Motor neuron (in vitro differentiated cells): ENCODE data around the gene AGAP6. TPM values are rescaled to one million over a fixed set of nuclear protein-coding genes. Genes with fewer than 3 reads are reported as not detected.
"Not testable (repeated sequence)": the region's sequence is repeated elsewhere in the genome, so short reads cannot be mapped to it uniquely, and the experiment has no call there.

Experiments used
- ATAC-seq, 8 experiments: fragments of 200-7000 bp; cut with Tn5 transposase; replicated peaks in 6 of 8; 2 replicates each; pipeline ENCODE4 v1.8.0; 2021; ENCODE audit warnings: mild to moderate bottlenecking in 8 of 8, moderate library complexity in 8 of 8
- H3K27ac ChIP-seq, 2 donors: fragments of 250-450 bp; sonication (Bioruptor Pico); 2 replicates each; pipeline ENCODE4 v1.9.0; 2021; ENCODE audit warnings: antibody characterized with exemption in 2 of 2, mild to moderate bottlenecking in 2 of 2, moderate library complexity in 1 of 2
- H3K4me1 ChIP-seq, 2 donors: fragments of 250-450 bp; sonication (Bioruptor Pico); replicated peaks in 1 of 2; 2 replicates each; pipeline ENCODE4 v1.6.1; 2021; ENCODE audit warnings: antibody characterized with exemption in 2 of 2, mild to moderate bottlenecking in 2 of 2, moderate library complexity in 1 of 2
- H3K4me3 ChIP-seq, 5 donors: fragments of 250-450 bp; sonication (Bioruptor Pico); 2 replicates each; pipeline ENCODE4 v1.9.0; 2021; ENCODE audit warnings: antibody characterized with exemption in 5 of 5, mild to moderate bottlenecking in 5 of 5, moderate library complexity in 4 of 5
- WGBS, 10 experiments: fragments of 450-650 bp; shearing (Covaris generic); methylation state at CpG; one replicate each; pipeline ENCODE4 v1.0.0; 2022; 5-methylcytosine and 5-hydroxymethylcytosine counted together
- in situ Hi-C, 9 experiments: fragments of 400-800 bp; cut with MboI; loops; one replicate each; pipeline ENCODE4 v1.15.0; 2021; ENCODE audit warnings: low sequenced_read_pairs in 9 of 9, low pct_unique_long_range_greater_than_20kb in 2 of 9; ENCODE audit not compliant: unreplicated experiment in 9 of 9
- total RNA-seq, 8 experiments: library from RNA; unstranded; fragments of 300-600 nt; gene quantifications; 2 replicates each; pipeline versions ENCODE4 v1.2.3 to v1.2.4, GENCODE V29; 2022

The AGAP6 gene
- total RNA-seq, 8 experiments from 2014 or later = 6.6 to 26.8 (median 10.1) TPM

DNA sequence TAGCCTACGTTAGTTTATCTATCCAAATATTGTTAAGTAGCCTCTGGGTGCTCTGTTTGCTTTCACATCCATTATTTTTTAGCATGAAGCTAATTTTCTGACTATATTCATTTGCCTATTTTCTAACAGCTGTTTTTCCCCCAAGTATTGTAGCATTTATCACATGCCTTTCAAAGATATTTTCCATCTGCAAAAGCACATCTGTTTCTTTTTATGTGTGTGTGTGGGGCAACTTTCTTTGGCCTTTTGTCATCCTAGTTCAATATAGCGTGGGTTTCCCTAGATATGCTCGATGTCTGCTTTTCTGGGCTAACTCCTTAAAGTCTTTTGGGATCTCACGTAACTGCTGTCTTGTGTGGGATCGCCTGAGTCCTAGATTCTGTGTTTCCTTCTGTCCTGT is 7.1 kb downstream of the AGAP6 start:
- H3K4me3 ChIP-seq, in situ Hi-C loops, ATAC-seq, H3K4me1 ChIP-seq, H3K27ac ChIP-seq: not testable (repeated sequence)
- WGBS, 10 experiments = no CpG with 5 or more reads among the region's 5 CpGs

DNA sequence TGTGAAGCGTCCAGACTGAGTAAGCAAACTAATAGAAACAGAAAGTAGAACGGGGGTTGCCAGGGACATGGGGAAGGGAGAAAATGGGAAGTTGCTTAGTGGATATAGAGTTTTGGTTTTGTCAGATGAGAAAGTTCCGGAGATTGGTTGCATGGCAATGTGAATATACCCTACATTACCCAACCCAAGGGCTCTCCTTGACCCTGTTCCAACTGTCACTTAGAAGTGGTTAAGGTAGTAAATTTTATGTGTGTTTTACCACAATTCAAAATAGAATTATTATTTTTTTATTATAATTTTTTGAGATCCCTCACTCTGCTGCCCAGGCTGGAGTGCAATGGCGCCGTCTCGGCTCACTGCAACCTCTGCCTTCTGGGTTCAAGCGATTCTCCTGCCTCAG is 25.8 kb downstream of the AGAP6 start:
- H3K27ac ChIP-seq, H3K4me1 ChIP-seq, H3K4me3 ChIP-seq, in situ Hi-C loops, ATAC-seq: not testable (repeated sequence)
- no CpG with 5 or more reads among the region's 7 CpGs for WGBS, 10 experiments

- H3K4me1 ChIP-seq, in situ Hi-C loops, H3K27ac ChIP-seq, H3K4me3 ChIP-seq, ATAC-seq: not testable (repeated sequence)
- 20 to 100% (median 50%) methylated on average over 1 to 4 of the region's 9 CpGs; no CpG with 5 or more reads in 5 of the 10 experiments for WGBS, 10 experiments
These were observed 27.5 kb downstream of the AGAP6 start for GRCh38 chr10:50015596-50016220.

DNA sequence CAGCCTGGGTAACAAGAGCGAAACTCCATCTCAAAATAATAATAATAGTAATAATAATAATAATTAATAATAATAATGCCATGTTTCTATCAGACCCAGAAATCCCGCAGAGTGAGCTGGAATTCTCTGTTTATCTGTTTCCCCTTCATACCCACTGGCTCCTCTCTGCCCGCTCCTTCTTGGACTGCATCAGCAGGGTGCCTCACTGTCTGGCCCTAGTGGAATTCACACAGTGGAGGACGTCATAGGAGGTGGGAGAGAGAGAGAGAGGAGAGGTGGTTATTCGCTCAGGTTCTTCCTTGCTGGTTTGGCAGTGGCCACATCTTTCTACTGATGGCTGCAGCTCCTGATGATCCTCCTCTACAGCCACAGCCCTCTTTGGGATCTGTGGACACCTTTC is 28.7 kb downstream of the AGAP6 start:
- WGBS, 10 experiments = 50 to 100% (median 88%) methylated on average over 1 to 2 of the region's 5 CpGs; no CpG with 5 or more reads in 6 of the 10 experiments

DNA sequence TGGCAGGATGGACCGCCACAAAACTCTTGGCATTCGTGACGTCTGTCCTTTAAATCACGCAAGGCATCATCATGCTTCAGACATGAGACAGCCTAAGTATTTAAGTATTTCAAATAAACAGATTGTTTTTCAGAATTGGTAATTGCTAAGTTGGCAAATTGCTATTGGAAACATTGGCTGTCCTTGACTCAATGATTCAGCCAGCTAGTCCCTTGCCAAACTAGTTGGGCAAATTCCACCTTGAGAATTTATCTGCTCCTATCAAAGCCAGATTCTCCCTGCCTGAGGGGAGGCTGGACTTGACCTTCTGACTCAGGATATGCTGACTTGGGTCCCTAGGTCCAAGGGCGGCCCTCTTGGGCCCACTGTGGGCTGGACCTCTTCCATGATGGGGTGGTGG is 29.4 kb downstream of the AGAP6 start:
- no CpG with 5 or more reads among the region's 5 CpGs for WGBS, 10 experiments
- in situ Hi-C loops, H3K4me1 ChIP-seq, H3K27ac ChIP-seq, H3K4me3 ChIP-seq, ATAC-seq: not testable (repeated sequence)

More for the DNA sequence above, 28.7 kb downstream of the AGAP6 start:
- H3K4me3 ChIP-seq, H3K27ac ChIP-seq, ATAC-seq, H3K4me1 ChIP-seq, in situ Hi-C loops: not testable (repeated sequence)

DNA sequence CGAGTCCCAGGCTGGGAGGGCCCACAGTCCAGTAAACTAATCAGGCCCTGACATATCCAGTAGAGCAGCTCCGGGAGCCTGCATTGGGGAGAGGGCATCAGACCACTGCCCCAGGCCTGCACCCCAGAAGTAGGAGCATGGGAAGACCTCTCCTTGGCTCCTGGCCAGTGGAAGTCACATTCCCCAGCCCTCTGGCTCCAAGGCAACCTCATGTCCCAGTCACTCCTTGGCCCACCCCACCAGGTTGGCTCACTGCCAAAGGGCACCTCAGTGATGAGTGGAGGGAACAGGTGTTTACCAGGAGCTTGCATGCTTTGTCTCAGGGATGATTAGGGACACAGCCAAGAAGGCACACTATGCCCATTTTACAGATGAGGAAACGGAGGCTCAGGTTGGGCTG is 31.1 kb downstream of the AGAP6 start:
- in situ Hi-C loops, H3K4me3 ChIP-seq, ATAC-seq, H3K27ac ChIP-seq, H3K4me1 ChIP-seq: not testable (repeated sequence)
- 60% methylated on average over 1 of the region's 3 CpGs; no CpG with 5 or more reads in 9 of the 10 experiments for WGBS, 10 experiments

GRCh38 chr10:50020451-50021024 is 32.3 kb downstream of the AGAP6 start:
- H3K4me3 ChIP-seq, H3K27ac ChIP-seq, H3K4me1 ChIP-seq, ATAC-seq, in situ Hi-C loops: not testable (repeated sequence)
- 33 to 96% (median 60%) methylated on average over 1 to 4 of the region's 13 CpGs; no CpG with 5 or more reads in 7 of the 10 experiments for WGBS, 10 experiments

DNA sequence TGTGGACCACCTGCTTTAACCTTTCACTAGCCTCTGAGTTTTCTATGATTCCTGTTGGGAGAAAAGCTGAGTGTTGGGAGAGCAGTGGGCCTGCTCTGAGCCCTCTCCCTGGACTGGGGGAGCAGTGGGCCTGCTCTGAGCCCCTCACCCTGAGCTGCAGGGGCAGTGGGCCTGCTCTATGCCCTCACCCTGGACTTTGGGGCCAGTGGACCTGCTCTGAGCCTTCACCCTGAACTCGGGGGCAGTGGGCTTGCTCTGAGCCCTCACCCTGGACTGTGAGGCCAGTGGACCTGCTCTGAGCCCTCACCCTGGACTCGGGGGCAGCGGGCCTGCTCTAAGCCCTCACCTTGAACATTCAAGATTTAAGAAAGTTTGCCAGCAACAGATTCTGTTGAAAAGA is 33.4 kb downstream of the AGAP6 start:
- Histone ChIP-seq H3K27ac (no peak overlapping the region), H3K4me3 (no peak overlapping the region), H3K4me1 (no peaks in the 10 kb centered on the region)
- ATAC-seq = no peak
- 20 to 72% methylated on average over 1 to 3 of the region's 3 CpGs; no CpG with 5 or more reads in 8 of the 10 experiments for WGBS, 10 experiments
- in situ Hi-C loops = no loop called here

DNA sequence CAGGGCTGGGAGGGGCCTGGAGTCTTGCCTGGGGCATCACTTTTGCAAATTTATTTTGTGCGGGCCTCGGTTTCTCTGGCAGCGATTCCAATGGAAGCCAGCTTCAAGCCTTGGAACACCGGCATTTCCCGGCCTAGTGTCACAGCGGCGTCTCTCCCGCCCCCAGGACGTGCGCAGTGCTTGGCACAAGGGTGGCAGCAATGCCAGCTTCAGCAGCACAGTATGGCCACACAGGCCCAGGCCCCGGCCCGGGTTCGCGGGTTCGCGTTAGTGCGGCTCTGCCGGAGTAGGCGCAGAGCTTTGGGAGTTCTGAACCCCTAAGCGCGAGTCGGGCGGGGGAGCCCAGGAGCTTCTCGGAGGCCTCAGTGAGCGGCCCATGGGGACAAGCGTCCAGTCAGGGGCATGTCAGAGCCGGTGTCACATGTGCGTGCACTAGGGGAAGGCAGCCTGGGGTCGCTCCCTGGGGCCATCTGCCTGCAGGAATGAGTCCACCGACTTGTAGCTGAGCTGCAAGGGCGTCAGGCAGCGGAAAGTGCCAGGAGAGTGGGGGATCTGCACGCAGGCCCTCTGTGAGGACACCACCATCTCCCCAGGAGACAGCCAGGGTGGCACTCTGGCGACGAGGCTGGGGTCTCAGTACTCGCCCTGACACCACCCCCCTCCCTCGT is 36.6 kb downstream of the AGAP6 start:
- H3K4me1 ChIP-seq, in situ Hi-C loops, H3K4me3 ChIP-seq, H3K27ac ChIP-seq: not testable (repeated sequence)
- peak in 2 of 8 experiments; percentile 18 to 30 for ATAC-seq
- WGBS, 10 experiments = 0 to 100% (median 87%) methylated on average over 1 to 16 of the region's 37 CpGs; no CpG with 5 or more reads in 3 of the 10 experiments

GRCh38 chr10:50025627-50026026 is 37.4 kb downstream of the AGAP6 start:
- H3K4me1 ChIP-seq = no peaks in the 10 kb centered on the region
- 84 to 94% (median 89%) methylated on average over 4 to 12 of the region's 14 CpGs; no CpG with 5 or more reads in 6 of the 10 experiments for WGBS, 10 experiments
- in situ Hi-C loops = no loop called here
- no peak overlapping the region for H3K27ac ChIP-seq
- H3K4me3 ChIP-seq = no peak overlapping the region
- ATAC-seq = no peak

GRCh38 chr10:50027195-50027594 is 39.0 kb downstream of the AGAP6 start:
- Histone ChIP-seq H3K27ac (no peak overlapping the region), H3K4me3 (no peak overlapping the region), H3K4me1 (no peaks in the 10 kb centered on the region)
- in situ Hi-C loops = no loop called here
- no peak for ATAC-seq
- 71 to 100% (median 80%) methylated on average over 1 to 9 of the region's 13 CpGs; no CpG with 5 or more reads in 4 of the 10 experiments for WGBS, 10 experiments

- ATAC-seq = peak in 2 of 8 experiments; percentile 57 to 65
- WGBS, 10 experiments = 10 to 77% (median 43%) methylated on average over 1 to 2 of the region's 3 CpGs; no CpG with 5 or more reads in 3 of the 10 experiments
- Histone ChIP-seq H3K4me1 (no peaks in the 10 kb centered on the region), H3K4me3 (no peak overlapping the region), H3K27ac (no peak overlapping the region)
- in situ Hi-C loops = no loop called here
These were observed 45.3 kb downstream of the AGAP6 start for GRCh38 chr10:50033481-50033880.

- in situ Hi-C loops, H3K4me3 ChIP-seq, H3K27ac ChIP-seq, H3K4me1 ChIP-seq: not testable (repeated sequence)
- WGBS, 10 experiments = 28 to 100% (median 55%) methylated on average over 2 to 4 of the region's 4 CpGs; no CpG with 5 or more reads in 4 of the 10 experiments
- ATAC-seq = peak in 3 of 8 experiments; percentile 16 to 83 (median 36)
These were observed 47.1 kb downstream of the AGAP6 start for GRCh38 chr10:50035337-50035736.
